A549 (cell line): ENCODE data around the gene SHISAL1.

Experiments used
- CEBPB ChIP-seq, 2 experiments: fragments of >200 bp in 1 of 2; sonication (Bioruptor Twin) in 1 of 2; formaldehyde crosslinking in 1 of 2; IDR thresholded peaks; 2 replicates each; pipeline ENCODE4 v1.6.1; 2012 to 2016
- EP300 ChIP-seq, 2 experiments: fragments of >200 bp; sonication (Bioruptor Twin); formaldehyde crosslinking; IDR thresholded peaks; 2 replicates in 1 of 2; 3 replicates in 1 of 2; pipeline ENCODE4 v1.6.1; 2016 to 2017
- HOXB13 ChIP-seq: fragments of 250-450 bp; sonication (Bioruptor Pico); IDR thresholded peaks from 2 replicates; pipeline ENCODE4 v1.5.0; 2020; ENCODE audit warnings: low read depth, mild to moderate bottlenecking, moderate library complexity
- JUN ChIP-seq, 2 experiments: fragments of >200 bp; sonication (Bioruptor Twin); formaldehyde crosslinking; IDR thresholded peaks; 2 replicates in 1 of 2; 3 replicates in 1 of 2; pipeline ENCODE4 v1.6.1; 2016 to 2017
- KDM5A ChIP-seq: fragments of 200-600 bp; sonication (generic); IDR thresholded peaks from 2 replicates; pipeline ENCODE4 v1.6.1; 2016; ENCODE audit warnings: antibody characterized with exemption, mild to moderate bottlenecking
- MAZ ChIP-seq: fragments of 150-350 bp; IDR thresholded peaks from 2 replicates; pipeline ENCODE4 v1.6.1; 2014; ENCODE audit warnings: antibody characterized with exemption, low read depth, low read length, borderline replicate concordance
- MYC ChIP-seq: IDR thresholded peaks from 2 replicates; pipeline ENCODE4 v1.6.1; 2012; ENCODE audit warnings: mild to moderate bottlenecking, inconsistent platforms, low read length, improper control_type of control experiment, borderline replicate concordance
- POLR2A ChIP-seq: IDR thresholded peaks from 2 replicates; pipeline ENCODE4 v1.6.1; 2012; ENCODE audit warnings: mild to moderate bottlenecking, low read length
- RFX5 ChIP-seq: fragments of 450-650 bp; IDR thresholded peaks from 2 replicates; pipeline ENCODE4 v1.7.1; 2014; ENCODE audit warnings: antibody characterized with exemption, mild to moderate bottlenecking, moderate library complexity
- RNF2 ChIP-seq: fragments of 200-600 bp; sonication (generic); IDR thresholded peaks from 2 replicates; pipeline ENCODE4 v1.6.1; 2016; ENCODE audit warnings: low read depth, mild to moderate bottlenecking, antibody characterized with exemption, moderate library complexity, borderline replicate concordance
- TF ChIP-seq, protein P1 (sequence below): fragments of >200 bp; sonication (Bioruptor Twin); formaldehyde crosslinking; IDR thresholded peaks from 3 replicates; pipeline ENCODE4 v1.5.1; 2016
- TF ChIP-seq, protein P2 (sequence below): IDR thresholded peaks from 2 replicates; pipeline ENCODE4 v1.6.1; 2012

DNA sequence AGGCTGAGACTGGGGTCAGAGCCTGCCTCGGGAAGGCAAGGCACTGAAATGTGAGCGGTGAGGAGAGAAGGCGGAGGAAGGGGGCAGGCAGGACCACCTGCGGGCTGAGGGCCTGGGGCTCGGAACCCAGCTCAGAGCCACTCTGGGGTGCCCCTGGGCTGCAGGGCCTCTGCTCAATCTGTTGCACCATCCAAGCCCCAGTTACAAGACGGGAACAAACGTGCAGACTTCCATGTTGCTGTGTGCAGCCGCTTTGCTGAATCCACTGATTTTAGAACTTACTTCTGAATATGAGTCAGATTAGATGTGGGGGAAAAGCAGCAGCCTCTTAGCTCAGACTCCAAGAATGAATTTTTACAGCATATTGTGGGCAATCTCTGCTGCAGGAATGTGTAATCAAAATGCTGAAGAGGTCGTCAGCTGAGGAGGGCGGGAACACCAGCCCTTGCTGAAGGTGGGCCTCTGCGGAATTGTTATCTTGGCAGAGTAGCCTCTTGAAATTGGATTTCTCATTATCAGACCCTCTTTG is 110.4 kb downstream of the SHISAL1 start:
- TF ChIP-seq, protein P1, sequence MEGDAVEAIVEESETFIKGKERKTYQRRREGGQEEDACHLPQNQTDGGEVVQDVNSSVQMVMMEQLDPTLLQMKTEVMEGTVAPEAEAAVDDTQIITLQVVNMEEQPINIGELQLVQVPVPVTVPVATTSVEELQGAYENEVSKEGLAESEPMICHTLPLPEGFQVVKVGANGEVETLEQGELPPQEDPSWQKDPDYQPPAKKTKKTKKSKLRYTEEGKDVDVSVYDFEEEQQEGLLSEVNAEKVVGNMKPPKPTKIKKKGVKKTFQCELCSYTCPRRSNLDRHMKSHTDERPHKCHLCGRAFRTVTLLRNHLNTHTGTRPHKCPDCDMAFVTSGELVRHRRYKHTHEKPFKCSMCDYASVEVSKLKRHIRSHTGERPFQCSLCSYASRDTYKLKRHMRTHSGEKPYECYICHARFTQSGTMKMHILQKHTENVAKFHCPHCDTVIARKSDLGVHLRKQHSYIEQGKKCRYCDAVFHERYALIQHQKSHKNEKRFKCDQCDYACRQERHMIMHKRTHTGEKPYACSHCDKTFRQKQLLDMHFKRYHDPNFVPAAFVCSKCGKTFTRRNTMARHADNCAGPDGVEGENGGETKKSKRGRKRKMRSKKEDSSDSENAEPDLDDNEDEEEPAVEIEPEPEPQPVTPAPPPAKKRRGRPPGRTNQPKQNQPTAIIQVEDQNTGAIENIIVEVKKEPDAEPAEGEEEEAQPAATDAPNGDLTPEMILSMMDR, result no peak
- TF ChIP-seq EP300 (IDR thresholded peaks at IDR 0.05), result no peak
- no peak for TF ChIP-seq HOXB13 (CRISPR knock-in tag)
- no peak for TF ChIP-seq MAZ
- TF ChIP-seq, protein P2, sequence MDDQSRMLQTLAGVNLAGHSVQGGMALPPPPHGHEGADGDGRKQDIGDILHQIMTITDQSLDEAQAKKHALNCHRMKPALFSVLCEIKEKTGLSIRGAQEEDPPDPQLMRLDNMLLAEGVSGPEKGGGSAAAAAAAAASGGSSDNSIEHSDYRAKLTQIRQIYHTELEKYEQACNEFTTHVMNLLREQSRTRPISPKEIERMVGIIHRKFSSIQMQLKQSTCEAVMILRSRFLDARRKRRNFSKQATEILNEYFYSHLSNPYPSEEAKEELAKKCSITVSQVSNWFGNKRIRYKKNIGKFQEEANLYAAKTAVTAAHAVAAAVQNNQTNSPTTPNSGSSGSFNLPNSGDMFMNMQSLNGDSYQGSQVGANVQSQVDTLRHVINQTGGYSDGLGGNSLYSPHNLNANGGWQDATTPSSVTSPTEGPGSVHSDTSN, result no peak
- no peak for TF ChIP-seq RNF2
- no peak for TF ChIP-seq POLR2A
- no peak for TF ChIP-seq MYC
- TF ChIP-seq KDM5A, result no peak
- TF ChIP-seq JUN (IDR thresholded peaks at IDR 0.05), result no peak
- TF ChIP-seq RFX5, result no peak
- no peak for TF ChIP-seq CEBPB (IDR thresholded peaks at IDR 0.05)
